ENCODE results near the gene BICD1.
A peak's percentile ranks its signal among the peaks of the same experiment; 100 is the strongest.
"Not testable (repeated sequence)": the region's sequence is repeated elsewhere in the genome, so short reads cannot be mapped to it uniquely, and the experiment has no call there.

BICD1 gene

GRCh38 chr12:32196250-32197198 is 89.9 kb downstream of the BICD1 start:
- DNase-seq: no peak

GRCh38 chr12:32197421-32197820 is 90.8 kb downstream of the BICD1 start:
- DNase-seq: no peak

- DNase-seq: no peak
These were observed 91.9 kb downstream of the BICD1 start for GRCh38 chr12:32198555-32198954.

- no peak for DNase-seq
These were observed 94.4 kb downstream of the BICD1 start for GRCh38 chr12:32201096-32201495.

- no peak for DNase-seq
These were observed 95.3 kb downstream of the BICD1 start for GRCh38 chr12:32201976-32202375.

GRCh38 chr12:32205731-32206130 is 99.1 kb downstream of the BICD1 start:
- DNase-seq: no peak

- DNase-seq: no peak
These were observed 101.7 kb downstream of the BICD1 start for GRCh38 chr12:32208355-32208754.

GRCh38 chr12:32211066-32211899 is 104.6 kb downstream of the BICD1 start:
- no peak for DNase-seq

GRCh38 chr12:32211900-32212156 is 105.2 kb downstream of the BICD1 start:
- no peak for DNase-seq

GRCh38 chr12:32214723-32215122 is 108.1 kb downstream of the BICD1 start:
- DNase-seq: no peak

- DNase-seq: peak in 1 of 2 donors; percentile 14
These were observed 111.0 kb downstream of the BICD1 start for GRCh38 chr12:32217354-32218310.

GRCh38 chr12:32223941-32224340 is 117.3 kb downstream of the BICD1 start:
- no peak for DNase-seq

GRCh38 chr12:32226768-32227167 is 120.1 kb downstream of the BICD1 start:
- no peak for DNase-seq

- DNase-seq: no peak
These were observed 123.4 kb downstream of the BICD1 start for GRCh38 chr12:32229971-32230612.

- DNase-seq: no peak
These were observed 124.0 kb downstream of the BICD1 start for GRCh38 chr12:32230613-32230993.

GRCh38 chr12:32231361-32231760 is 124.7 kb downstream of the BICD1 start:
- DNase-seq: not testable (repeated sequence)

- no peak for DNase-seq
These were observed 126.9 kb downstream of the BICD1 start for GRCh38 chr12:32233568-32233967.

- DNase-seq: no peak
These were observed 128.6 kb downstream of the BICD1 start for GRCh38 chr12:32235251-32235650.

GRCh38 chr12:32240162-32240561 is 133.5 kb downstream of the BICD1 start:
- no peak for DNase-seq

GRCh38 chr12:32240831-32241230 is 134.2 kb downstream of the BICD1 start:
- DNase-seq: no peak

- no peak for DNase-seq
These were observed 136.0 kb downstream of the BICD1 start for GRCh38 chr12:32242641-32243040.

- DNase-seq: no peak
These were observed 141.9 kb downstream of the BICD1 start for GRCh38 chr12:32248441-32249140.
